Testis (tissue), 3 donors: ENCODE measurements around the gene ZNF763. TPM values are rescaled to one million over a fixed set of nuclear protein-coding genes. Genes with fewer than 3 reads are reported as not detected.
"Not testable (repeated sequence)": the region's sequence is repeated elsewhere in the genome, so short reads cannot be mapped to it uniquely, and the experiment has no call there.

Experiments
- DNase-seq: peaks from one replicate; pipeline ENCODE4 v3.0.0-alpha.2; 2019
- H3K27ac ChIP-seq, 2 donors: fragments of 200-600 bp; sonication (generic); one replicate each; pipeline ENCODE4 v1.5.1; 2019
- H3K27me3 ChIP-seq: fragments of 200-600 bp; sonication (generic); one replicate; pipeline ENCODE4 v1.5.1; 2019
- H3K36me3 ChIP-seq: fragments of 200-600 bp; sonication (generic); one replicate; pipeline ENCODE4 v1.5.1; 2017; ENCODE audit warnings: low read depth; ENCODE audit errors: missing control alignments
- H3K4me1 ChIP-seq: fragments of 200-600 bp; sonication (generic); one replicate; pipeline ENCODE4 v1.5.1; 2019
- H3K4me3 ChIP-seq, 2 donors: fragments of 200-600 bp; sonication (generic); one replicate each; pipeline ENCODE4 v1.5.1; 2017 to 2019
- H3K9me3 ChIP-seq: fragments of 200-600 bp; sonication (generic); one replicate; pipeline ENCODE4 v1.5.1; 2017
- POLR2A ChIP-seq: fragments of 450-650 bp; IDR thresholded peaks from one replicate; pipeline ENCODE4 v1.6.1; 2017; ENCODE audit warnings: antibody characterized with exemption, mild to moderate bottlenecking, moderate library complexity
- WGBS, 2 donors: methylation state at CpG; one replicate each; pipeline ENCODE4 v1.1.5; 2018; 5-methylcytosine and 5-hydroxymethylcytosine counted together
- intact Hi-C: fragments of 100-400 bp; cut with DNase I; formaldehyde crosslinking; loops from one replicate; pipeline ENCODE4 v1.15.1; 2023; ENCODE audit warnings: low total_unique reads
- polyA plus RNA-seq: library from polyadenylated mRNA; stranded (reverse); fragments of 350-450 nt; fragmentation: Illumina TruSeq; extraction: RNeasy Lipid Tissue Mini Kit (QIAGEN cat#74804); gene quantifications from one replicate; pipeline ENCODE4 v1.2.3, GENCODE V29; 2014; ENCODE audit warnings: low read depth, low replicate concordance; ENCODE audit not compliant: insufficient read depth
- total RNA-seq, 2 donors: library from RNA; depleted of rRNA; stranded (reverse); fragments of >200 nt; gene quantifications; one replicate each; pipeline ENCODE4 v1.2.3, GENCODE V29; 2016
- TF ChIP-seq, protein P1 (sequence below), 3 experiments: fragments of 450-650 bp in 2 of 3; fragments of 200-600 bp in 1 of 3; sonication (generic) in 1 of 3; IDR thresholded peaks; one replicate each; pipeline ENCODE4 v1.5.1; 2016 to 2019; ENCODE audit warnings: antibody characterized with exemption in 3 of 3, mild to moderate bottlenecking in 2 of 3, moderate library complexity in 1 of 3

ZNF763 gene
- total and polyA plus RNA-seq, 3 donors from 2014 or later = 5.0 to 7.9 (median 7.6) TPM

- TF ChIP-seq, protein P1, sequence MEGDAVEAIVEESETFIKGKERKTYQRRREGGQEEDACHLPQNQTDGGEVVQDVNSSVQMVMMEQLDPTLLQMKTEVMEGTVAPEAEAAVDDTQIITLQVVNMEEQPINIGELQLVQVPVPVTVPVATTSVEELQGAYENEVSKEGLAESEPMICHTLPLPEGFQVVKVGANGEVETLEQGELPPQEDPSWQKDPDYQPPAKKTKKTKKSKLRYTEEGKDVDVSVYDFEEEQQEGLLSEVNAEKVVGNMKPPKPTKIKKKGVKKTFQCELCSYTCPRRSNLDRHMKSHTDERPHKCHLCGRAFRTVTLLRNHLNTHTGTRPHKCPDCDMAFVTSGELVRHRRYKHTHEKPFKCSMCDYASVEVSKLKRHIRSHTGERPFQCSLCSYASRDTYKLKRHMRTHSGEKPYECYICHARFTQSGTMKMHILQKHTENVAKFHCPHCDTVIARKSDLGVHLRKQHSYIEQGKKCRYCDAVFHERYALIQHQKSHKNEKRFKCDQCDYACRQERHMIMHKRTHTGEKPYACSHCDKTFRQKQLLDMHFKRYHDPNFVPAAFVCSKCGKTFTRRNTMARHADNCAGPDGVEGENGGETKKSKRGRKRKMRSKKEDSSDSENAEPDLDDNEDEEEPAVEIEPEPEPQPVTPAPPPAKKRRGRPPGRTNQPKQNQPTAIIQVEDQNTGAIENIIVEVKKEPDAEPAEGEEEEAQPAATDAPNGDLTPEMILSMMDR (IDR thresholded peaks at IDR 0.05) = no peak
- TF ChIP-seq POLR2A = no peak
- Histone ChIP-seq H3K27me3 (no peaks in the 10 kb centered on the region), H3K9me3 (peaks cover 6% of the 10 kb centered on the region), H3K4me3 (no peak overlapping the region), H3K27ac (no peak overlapping the region), H3K36me3 (peaks cover 9% of the 10 kb centered on the region), H3K4me1 (no peaks in the 10 kb centered on the region)
- DNase-seq = no peak
- 96 to 100% methylated on average over 4 of the region's 4 CpGs for WGBS, 2 donors
- intact Hi-C loops = no loop called here
Measured at GRCh38 chr19:11949201-11949600, 15.6 kb upstream of the ZNF763 start.

DNA sequence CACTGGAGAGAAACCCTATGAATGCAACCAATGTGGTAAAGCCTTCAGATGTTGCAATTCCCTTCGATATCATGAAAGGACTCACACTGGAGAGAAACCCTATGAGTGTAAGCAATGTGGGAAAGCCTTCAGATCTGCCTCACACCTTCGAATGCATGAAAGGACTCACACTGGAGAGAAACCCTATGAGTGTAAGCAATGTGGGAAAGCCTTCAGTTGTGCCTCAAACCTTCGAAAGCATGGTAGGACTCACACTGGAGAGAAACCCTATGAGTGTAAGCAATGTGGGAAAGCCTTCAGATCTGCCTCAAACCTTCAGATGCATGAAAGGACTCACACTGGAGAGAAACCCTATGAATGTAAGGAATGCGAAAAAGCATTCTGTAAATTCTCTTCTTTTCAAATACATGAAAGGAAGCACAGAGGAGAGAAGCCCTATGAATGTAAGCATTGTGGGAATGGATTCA is 15.2 kb upstream of the ZNF763 start:
- H3K4me3 ChIP-seq, intact Hi-C loops, H3K4me1 ChIP-seq, H3K9me3 ChIP-seq, H3K36me3 ChIP-seq, H3K27me3 ChIP-seq, H3K27ac ChIP-seq, DNase-seq: not testable (repeated sequence)
- WGBS, 2 donors = 96 to 97% methylated on average over 4 of the region's 4 CpGs

DNA sequence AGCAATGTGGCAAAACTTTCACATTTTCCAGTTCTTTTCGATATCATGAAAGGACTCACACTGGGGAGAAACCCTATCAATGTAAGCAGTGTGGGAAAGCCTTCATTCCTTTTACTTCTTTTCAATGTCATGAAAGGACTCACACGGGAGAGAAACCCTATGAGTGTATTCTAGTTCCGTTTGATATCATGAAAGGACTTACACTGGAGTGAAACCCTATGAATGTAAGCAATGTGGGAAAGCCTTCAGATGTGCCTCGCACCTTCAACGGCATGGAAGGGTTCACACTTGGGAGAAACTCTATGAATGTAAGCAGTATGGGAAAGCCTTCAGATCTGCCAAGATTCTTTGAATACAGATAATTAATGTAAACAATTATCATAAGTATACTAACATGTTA is 14.5 kb upstream of the ZNF763 start:
- no peak for DNase-seq
- Histone ChIP-seq H3K4me3 (no peak overlapping the region), H3K9me3 (peaks cover 6% of the 10 kb centered on the region), H3K36me3 (peaks cover 9% of the 10 kb centered on the region), H3K4me1 (no peaks in the 10 kb centered on the region), H3K27ac (no peak overlapping the region), H3K27me3 (no peaks in the 10 kb centered on the region)
- intact Hi-C loops = no loop called here
- WGBS, 2 donors = 96 to 97% methylated on average over 5 of the region's 5 CpGs
- TF ChIP-seq POLR2A = no peak
- TF ChIP-seq, protein P1 (IDR thresholded peaks at IDR 0.05) = no peak

GRCh38 chr19:11963566-11964355 is 1.1 kb upstream of the ZNF763 start:
- TF ChIP-seq, protein P1 (IDR thresholded peaks at IDR 0.05) = peak; percentile 64 to 84 (median 70)
- no peak for TF ChIP-seq POLR2A
- Histone ChIP-seq H3K4me1 (peaks cover 16% of the 10 kb centered on the region), H3K27me3 (no peaks in the 10 kb centered on the region), H3K9me3 (no peaks in the 10 kb centered on the region), H3K27ac (peak overlapping the region; percentile 83 to 98), H3K36me3 (no peaks in the 10 kb centered on the region), H3K4me3 (peak overlapping the region; percentile 77 to 78)
- intact Hi-C loops = no loop called here
- DNase-seq = peak; percentile 89
- 30 to 38% methylated on average over 21 to 26 of the region's 26 CpGs for WGBS, 2 donors

DNA sequence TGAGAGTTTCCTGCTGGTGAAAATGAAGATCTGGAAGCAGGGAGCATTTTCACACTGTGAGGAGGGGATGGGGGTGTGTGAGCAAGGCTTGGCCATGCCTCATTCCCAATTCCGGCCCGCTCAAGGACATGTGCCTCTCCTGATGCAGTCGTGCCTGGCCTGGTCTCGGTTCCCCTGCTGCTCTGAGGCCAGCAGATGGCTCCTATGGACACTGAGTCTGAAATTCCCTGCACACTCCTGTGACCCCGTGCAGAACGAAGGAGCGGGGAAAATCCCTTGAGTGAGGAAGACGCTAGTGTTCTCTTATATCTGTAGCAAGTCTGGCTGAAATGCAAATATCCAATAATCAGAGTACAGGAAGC is 363 bp upstream of the ZNF763 start:
- TF ChIP-seq, protein P1 (IDR thresholded peaks at IDR 0.05) = peak in 1 of 3 experiments; percentile 13
- TF ChIP-seq POLR2A = no peak
- no peaks in the 10 kb centered on the region for H3K27me3 ChIP-seq
- H3K9me3 ChIP-seq = no peaks in the 10 kb centered on the region
- H3K27ac ChIP-seq = peak overlapping the region; percentile 83 to 98
- peak overlapping the region; percentile 77 to 78 for H3K4me3 ChIP-seq
- no peak for DNase-seq
- 0 to 3% methylated on average over 8 of the region's 8 CpGs for WGBS, 2 donors
- no peaks in the 10 kb centered on the region for H3K36me3 ChIP-seq
- H3K4me1 ChIP-seq = peaks cover 16% of the 10 kb centered on the region
- intact Hi-C loops = no loop called here
